Upper lobe of left lung (tissue), 4 donors: ENCODE measurements around the gene OR6B2.

ENCODE experiments used
- CTCF ChIP-seq, 6 experiments: fragments of 450-650 bp in 4 of 6; fragments of 200-600 bp in 2 of 6; sonication (generic) in 2 of 6; IDR thresholded peaks; one replicate each; pipeline ENCODE4 v1.5.1; 2016 to 2019; ENCODE audit warnings: antibody characterized with exemption in 6 of 6
- POLR2A ChIP-seq, 4 donors: fragments of 450-650 bp; IDR thresholded peaks; one replicate each; pipeline ENCODE4 v1.5.1; 2016 to 2017; ENCODE audit warnings: antibody characterized with exemption in 4 of 4, mild to moderate bottlenecking in 2 of 4

GRCh38 chr2:240051697-240052096 is 21.5 kb upstream of the OR6B2 start:
- TF ChIP-seq POLR2A (IDR thresholded peaks at IDR 0.05) (no peak), CTCF (IDR thresholded peaks at IDR 0.05) (no peak)
